ENCODE measurements around the gene SLC22A23. TPM values are rescaled to one million over a fixed set of nuclear protein-coding genes. Genes with fewer than 3 reads are reported as not detected.

SLC22A23 gene
- total RNA-seq, 1 experiment from 2014 or later, result 6.8 TPM

- Histone ChIP-seq H3K4ac (ENCODE audit: low read depth, low read length) (no peak overlapping the region), H4K5ac (ENCODE audit: insufficient read length, low read depth, low read length) (no peak overlapping the region), H3K23ac (ENCODE audit: insufficient read length, low read depth, low read length) (no peak overlapping the region), H4K91ac (ENCODE audit: insufficient read length, low read depth, low read length) (no peak overlapping the region), H3K9ac (ENCODE audit: extremely low read depth, insufficient read length, low read length) (no peak overlapping the region), H2AK5ac (ENCODE audit: insufficient read length, low read length) (no peak overlapping the region), H4K20me1 (ENCODE audit: control insufficient read depth, insufficient read depth, insufficient read length) (no peaks in the 10 kb centered on the region), H3K4me1 (ENCODE audit: insufficient read depth, low read length) (peaks cover 3% of the 10 kb centered on the region; the same call in 1 of the 2 replicates), H2BK15ac (ENCODE audit: low read depth, low read length) (no peak overlapping the region), H3K79me2 (ENCODE audit: insufficient read depth, low read length) (no peaks in the 10 kb centered on the region; the same call in 1 of the 2 replicates), H2AFZ (ENCODE audit: low read length) (no peak overlapping the region), H2BK12ac (ENCODE audit: insufficient read length, low read depth, low read length) (no peak overlapping the region), H4K8ac (replicated peaks; ENCODE audit: insufficient read length, low read depth, low read length) (no peak overlapping the region), H3K23me2 (ENCODE audit: insufficient read length, low read depth, low read length, poor library complexity, severe bottlenecking) (no peaks in the 10 kb centered on the region), H2BK20ac (ENCODE audit: low read depth, low read length, poor library complexity, severe bottlenecking) (no peak overlapping the region), H3K27me3 (ENCODE audit: insufficient read depth, low read length) (no peaks in the 10 kb centered on the region), H3K4me2 (ENCODE audit: insufficient read depth, insufficient read length, low read length) (no peak overlapping the region), H3K56ac (ENCODE audit: insufficient read length, low read depth, low read length) (no peak overlapping the region), H3K9me3 (ENCODE audit: control insufficient read depth, low read depth, low read length) (no peaks in the 10 kb centered on the region), H3K18ac (ENCODE audit: insufficient read length, low read depth, low read length) (no peak overlapping the region), H3K79me1 (ENCODE audit: insufficient read depth, low read depth, low read length, poor library complexity, severe bottlenecking) (peaks cover under 1% of the 10 kb centered on the region), H2BK5ac (ENCODE audit: insufficient read length, low read length) (no peak overlapping the region), H3T11ph (ENCODE audit: low read length) (no peak overlapping the region), H3K14ac (ENCODE audit: insufficient read depth, low read length) (no peak overlapping the region), H2BK120ac (ENCODE audit: low read depth, low read length, poor library complexity, severe bottlenecking) (no peak overlapping the region), H3K27ac (ENCODE audit: insufficient read length, low read depth, low read length) (no peak overlapping the region)
- WGBS (ENCODE audit: extremely low coverage, insufficient read length, low lambda C conversion rate), result no CpG with 5 or more reads among the region's 3 CpGs
- peaks cover 11 to 12% of the 10 kb centered on the region in 2 experiments for H3K4me1 Mint-ChIP-seq
- H3K27ac Mint-ChIP-seq, result no peak overlapping the region
- peaks cover 0 to 20% (median 0%) of the 10 kb centered on the region in 3 experiments; a peak in 5 of 7 replicates for H3K36me3 Mint-ChIP-seq (ENCODE audit: insufficient read depth in 1 of 3, low read depth in 3 of 3)
- no peak for DNase-seq
- H3K4me3 Mint-ChIP-seq, result no peak overlapping the region
- H3K9me3 Mint-ChIP-seq, result no peaks in the 10 kb centered on the region
- peaks cover 1% of the 10 kb centered on the region; the same call in 1 of the 2 replicates for H3K27me3 Mint-ChIP-seq (ENCODE audit: low read depth)
- TF ChIP-seq CTCF (conservative IDR thresholded peaks at IDR 0.05), result no peak
These were observed 64.9 kb downstream of the SLC22A23 start for GRCh38 chr6:3391902-3392458.
